GM12801 (cell line): Measurements from ENCODE around the gene QKI.

Experiments
- TF ChIP-seq, protein P1 (sequence below): IDR thresholded peaks from one replicate; pipeline ENCODE4 v1.5.1; 2011; ENCODE audit warnings: control low read depth; ENCODE audit not compliant: insufficient read length; ENCODE audit errors: extremely low read depth

QKI gene

DNA sequence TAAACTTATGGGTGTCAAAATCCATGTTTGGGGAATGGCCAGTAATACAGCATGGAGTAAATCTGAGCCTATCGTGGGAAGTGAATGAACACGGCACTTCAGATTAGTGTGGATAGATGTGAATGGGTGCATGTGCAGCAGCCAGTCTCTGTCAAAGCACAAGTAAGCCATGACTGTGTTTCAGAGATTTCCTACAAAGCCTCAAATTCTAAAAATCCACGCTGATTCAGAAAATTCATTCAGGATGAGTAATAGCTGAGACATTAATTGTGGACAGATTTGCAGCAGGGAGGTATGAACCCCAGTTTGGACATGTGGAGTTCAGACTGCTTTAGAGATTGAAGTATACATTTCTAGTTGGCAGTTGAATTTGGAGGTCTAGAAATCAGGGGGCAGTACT lies 115.1 kb downstream of the QKI start:
- TF ChIP-seq, protein P1, sequence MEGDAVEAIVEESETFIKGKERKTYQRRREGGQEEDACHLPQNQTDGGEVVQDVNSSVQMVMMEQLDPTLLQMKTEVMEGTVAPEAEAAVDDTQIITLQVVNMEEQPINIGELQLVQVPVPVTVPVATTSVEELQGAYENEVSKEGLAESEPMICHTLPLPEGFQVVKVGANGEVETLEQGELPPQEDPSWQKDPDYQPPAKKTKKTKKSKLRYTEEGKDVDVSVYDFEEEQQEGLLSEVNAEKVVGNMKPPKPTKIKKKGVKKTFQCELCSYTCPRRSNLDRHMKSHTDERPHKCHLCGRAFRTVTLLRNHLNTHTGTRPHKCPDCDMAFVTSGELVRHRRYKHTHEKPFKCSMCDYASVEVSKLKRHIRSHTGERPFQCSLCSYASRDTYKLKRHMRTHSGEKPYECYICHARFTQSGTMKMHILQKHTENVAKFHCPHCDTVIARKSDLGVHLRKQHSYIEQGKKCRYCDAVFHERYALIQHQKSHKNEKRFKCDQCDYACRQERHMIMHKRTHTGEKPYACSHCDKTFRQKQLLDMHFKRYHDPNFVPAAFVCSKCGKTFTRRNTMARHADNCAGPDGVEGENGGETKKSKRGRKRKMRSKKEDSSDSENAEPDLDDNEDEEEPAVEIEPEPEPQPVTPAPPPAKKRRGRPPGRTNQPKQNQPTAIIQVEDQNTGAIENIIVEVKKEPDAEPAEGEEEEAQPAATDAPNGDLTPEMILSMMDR: no peak

DNA sequence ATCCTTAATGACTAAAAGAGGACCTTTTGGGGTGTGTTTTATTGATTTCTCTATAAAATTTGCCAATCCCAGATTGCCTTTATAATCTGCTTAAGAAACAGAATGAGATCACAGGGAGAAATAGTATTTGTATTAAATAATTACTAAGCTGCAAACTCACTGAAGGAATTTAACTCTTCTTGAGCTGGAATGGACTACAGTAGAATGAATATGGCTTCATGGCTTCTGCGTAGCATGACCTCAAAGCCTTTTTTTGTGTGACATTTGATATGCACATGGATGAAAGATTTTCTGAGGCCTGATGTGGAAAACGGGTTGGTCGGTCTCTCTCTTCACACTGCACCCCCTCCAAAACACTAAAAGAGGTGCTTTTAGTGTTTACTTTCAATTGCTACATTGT lies 115.9 kb downstream of the QKI start:
- TF ChIP-seq, protein P1: no peak

DNA sequence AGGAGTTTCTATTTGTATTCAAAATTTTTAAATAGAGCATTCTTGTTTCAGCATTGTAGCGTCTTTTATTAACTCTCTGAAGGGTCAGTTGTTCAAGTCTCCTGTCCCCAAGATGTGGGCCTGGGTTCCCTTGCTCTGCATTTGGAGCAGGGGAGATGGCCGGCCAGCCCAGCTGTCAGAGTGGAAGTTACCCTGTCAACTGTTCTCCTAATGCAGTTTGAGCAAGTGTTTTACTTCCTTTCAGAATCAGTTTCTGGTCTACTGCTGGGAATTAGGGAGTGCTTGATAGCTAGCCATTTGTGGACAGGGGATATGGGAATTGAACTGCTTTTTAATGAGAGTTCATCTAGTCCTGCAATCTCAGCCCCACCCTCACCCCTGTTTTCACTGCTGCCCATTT lies 116.6 kb downstream of the QKI start:
- TF ChIP-seq, protein P1: no peak

DNA sequence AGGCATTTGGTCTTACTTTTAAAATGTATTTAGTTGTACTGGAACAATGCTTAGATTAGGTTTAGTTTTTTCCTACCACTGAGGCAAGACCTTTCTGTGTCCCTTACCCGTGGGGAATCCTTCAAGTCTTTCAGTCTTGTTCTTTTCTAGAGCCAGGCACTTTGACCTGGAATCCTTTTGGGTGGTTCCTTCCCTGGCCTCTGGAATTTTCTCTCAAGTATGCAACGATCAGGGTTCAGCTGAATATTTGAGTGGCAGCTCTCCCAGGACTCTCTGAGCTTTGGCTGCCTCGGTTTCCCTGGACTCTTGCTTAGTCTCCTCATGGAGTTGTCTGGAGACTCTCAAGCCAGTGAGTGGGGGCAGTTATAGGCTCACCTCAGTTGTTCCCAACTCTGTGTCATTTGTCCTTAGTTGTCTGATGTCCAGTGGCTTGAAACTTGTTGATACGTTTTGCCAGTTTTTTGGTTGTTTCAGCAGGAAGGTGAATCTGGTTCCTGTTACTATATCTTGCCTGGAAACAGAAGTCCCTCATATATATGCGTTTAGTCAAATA lies 118.1 kb downstream of the QKI start:
- TF ChIP-seq, protein P1: no peak

DNA sequence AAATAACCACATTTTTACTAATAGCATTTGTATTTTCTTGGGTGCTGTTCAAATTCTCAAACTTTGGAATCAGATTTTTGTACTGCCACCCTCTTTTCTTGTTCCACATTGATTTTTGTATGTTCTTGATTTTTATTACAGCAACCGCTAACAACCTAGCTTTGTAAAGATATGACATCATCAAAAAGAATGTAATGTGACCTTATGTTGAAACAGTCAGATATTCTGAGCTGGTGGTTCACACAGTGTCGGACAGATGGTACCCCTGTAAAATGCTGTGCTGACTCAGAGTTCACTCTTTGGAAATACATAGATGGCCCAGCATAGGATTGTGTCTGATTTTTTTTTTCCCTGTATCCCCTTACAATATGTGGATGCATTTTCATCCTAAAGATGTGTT lies 118.9 kb downstream of the QKI start:
- TF ChIP-seq, protein P1: no peak

DNA sequence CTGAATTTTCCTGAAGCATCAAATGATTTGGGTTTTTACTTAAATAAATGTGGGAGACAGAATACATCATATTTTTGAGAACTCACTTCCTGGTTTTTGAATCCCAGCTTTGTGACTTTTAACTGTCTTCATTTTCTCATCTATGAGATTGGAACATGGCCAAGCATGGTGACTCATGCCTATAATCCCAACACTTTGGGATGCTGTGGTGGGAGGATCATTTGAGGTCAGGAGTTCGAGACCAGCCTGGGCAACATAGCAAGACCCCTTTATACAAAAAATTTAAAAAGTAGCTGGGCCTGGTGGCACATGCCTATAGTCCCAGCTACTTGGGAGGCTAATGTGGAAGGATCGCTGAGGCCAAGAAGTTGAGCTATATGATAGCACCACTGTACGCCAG lies 122.3 kb downstream of the QKI start:
- TF ChIP-seq, protein P1: no peak

DNA sequence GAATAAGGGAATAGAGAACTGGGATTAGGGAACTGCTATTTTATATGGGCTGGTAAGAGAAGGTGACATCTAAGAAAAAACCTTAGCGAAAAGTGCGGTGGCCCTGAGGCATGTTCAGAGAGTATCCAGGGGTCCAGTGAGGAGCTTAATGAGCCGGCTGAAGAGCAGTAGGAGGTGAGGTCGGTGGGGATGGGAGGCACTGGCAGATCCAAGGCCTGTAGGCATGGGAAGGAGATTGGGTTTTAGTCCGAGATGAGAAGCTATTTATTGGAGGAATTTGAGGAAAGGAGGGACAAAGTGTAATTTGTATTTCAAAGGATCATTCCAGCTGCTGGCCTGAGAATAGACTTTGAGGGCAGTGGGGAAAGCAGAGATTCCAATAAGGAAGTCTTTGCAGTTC lies 123.8 kb downstream of the QKI start:
- TF ChIP-seq, protein P1: no peak
